ENCODE measurements around the gene L1CAM.
A peak's percentile ranks its signal among the peaks of the same experiment; 100 is the strongest.

Gene L1CAM

GRCh38 chrX:153903238-153903980 lies 17.4 kb upstream of the L1CAM start:
- no peak for DNase-seq

DNA sequence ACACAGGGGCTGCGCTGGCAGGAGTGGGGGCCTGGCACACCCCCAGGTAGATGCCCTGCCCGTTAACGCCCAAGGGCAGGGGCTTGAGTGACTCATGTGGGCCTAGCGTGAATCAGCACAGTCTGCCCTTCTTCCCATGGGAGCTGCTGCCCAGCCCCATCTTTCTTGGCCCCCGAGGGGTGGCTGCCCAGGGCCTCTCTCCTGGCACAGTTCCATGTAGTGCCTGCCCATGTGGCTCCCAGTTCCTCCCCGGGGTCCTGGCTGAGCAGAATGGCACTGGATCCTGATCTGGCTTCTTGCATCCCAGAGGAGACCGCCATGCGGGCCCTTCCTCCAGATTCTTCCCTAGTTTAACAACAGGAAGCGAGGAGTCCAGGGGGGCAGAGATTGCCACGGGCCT lies 16.4 kb upstream of the L1CAM start:
- DNase-seq = no peak

DNA sequence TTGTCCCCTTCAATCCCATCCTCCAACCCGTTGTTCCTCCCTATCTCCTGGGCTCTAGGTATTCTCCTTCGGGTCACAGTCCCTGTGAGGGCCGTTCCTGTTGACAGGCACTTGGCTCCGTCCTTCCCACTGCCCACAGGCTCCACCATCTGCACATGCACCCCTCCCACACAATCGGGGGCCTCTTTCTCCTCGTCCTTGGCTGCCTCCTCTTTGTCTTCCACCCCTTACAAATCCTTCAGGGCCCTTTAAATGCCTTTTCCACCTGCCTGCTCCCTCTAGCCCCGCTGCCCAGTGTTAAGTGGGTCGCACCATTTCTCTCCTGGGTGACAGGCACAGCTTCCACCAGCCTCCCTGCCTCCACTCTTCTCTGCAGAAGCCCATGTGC lies 15.8 kb upstream of the L1CAM start:
- no peak for DNase-seq

GRCh38 chrX:153900831-153901752 lies 15.1 kb upstream of the L1CAM start:
- peak; percentile 35 to 68 for DNase-seq

DNA sequence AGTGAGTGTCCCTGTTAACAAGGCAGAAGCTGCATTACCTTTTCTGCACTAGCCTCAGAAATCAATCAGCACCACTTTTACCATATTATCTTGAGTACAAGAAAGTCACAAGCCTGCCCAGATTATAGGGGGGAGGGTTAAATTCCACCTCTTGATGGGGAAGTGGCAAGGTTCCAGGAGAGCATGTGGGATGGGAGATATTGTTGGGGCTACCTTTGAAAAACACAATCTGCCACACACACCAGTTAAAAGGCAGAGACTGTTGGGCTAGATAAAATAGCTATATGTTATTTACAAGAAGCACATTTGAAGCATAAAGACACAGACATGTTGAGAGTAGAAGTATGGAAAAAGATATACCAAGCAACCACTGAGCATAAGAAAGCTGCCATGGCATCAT lies 11.9 kb upstream of the L1CAM start:
- DNase-seq = no peak

DNA sequence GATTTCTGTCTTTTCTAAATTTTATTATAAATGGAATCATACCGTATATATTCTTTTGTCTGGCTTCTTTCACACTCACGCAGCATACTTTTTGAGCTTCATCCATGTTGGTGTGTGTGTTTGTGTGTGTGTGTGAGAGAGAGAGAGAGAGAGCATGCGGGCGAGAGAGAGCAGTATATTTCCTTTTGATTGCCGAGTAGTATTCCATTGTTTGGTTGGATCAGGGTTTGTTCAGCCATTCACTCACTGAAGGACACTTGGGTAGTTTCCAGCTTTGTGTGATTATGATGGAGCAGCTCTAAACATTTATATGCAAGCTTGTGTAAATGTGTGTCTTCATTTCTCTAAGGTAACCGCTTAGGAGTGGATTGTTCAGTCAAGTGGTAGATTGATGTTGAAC lies 3.1 kb upstream of the L1CAM start:
- no peak for DNase-seq

GRCh38 chrX:153888344-153888743 lies 2.4 kb upstream of the L1CAM start:
- DNase-seq = no peak

DNA sequence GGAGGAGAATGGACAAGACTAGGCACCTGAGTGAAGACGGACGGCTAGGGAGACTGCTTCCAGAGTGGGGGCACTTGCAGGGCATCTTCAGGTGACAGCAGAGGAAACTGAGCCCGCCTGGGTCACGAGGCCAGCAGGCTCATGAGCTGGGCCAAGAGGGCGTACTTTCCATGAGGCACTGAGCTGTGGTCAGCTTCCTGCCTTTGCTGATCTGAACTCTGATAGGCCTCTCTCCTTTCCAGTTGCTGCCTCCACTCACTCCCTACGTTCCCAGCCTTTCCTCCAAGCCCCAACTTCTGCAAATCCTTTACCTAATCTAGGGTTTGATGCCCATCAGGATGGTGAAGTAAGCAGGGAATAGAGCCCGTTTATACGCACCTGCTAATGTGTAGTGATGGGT lies 1.4 kb upstream of the L1CAM start:
- no peak for DNase-seq

- no peak for DNase-seq
Observed at GRCh38 chrX:153886915-153887314, 942 bp upstream of the L1CAM start.

DNA sequence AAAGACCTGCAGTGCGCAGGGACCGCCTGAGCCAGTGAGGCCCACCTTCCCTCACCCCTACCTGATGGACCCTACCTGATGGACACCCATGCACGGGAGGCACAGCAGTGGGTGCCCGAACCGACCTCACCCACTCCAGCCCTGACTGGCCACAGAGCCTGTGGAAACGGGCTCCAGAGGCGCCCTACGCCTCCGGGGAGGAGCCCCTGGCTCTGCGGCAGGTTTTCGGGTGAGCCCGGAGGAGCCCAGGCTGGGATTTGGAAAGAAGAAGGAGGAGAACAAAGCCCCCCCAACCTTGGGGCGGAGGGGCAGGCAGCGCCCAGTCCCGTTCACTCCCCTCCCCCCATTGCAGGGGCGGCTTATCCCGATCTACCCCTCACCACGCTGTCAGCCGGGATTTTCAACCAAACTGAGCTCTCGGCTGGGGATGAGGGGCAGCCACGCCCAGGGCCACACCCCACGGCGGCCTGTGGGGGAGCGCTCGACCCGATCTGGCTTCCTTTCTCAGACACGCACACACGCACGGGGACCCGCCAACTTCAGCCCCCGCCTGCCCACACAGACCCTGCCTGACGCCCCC lies 675 bp downstream of the L1CAM start:
- no peak for DNase-seq

DNA sequence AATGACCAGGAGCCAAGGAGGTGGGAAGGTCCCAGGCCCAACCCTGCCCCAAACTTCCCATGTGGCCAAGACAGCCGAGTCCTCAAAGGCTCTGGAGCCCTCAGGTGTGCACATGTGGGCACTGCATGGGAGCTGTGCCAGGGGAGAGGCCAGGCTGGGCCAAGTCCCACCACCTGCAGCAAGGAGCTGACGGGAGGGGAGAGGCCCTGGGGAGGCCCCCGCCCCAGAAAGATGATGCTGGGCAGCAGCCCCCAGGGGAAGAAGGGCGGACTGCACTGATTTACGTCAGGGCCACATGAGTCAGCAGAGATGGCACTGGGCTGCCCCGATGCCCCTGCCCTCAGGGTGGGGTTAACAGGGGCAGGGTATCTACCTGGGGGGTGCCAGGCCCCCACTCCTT lies 1.4 kb downstream of the L1CAM start:
- no peak for DNase-seq

GRCh38 chrX:153884136-153884535 lies 1.8 kb downstream of the L1CAM start:
- no peak for DNase-seq

- no peak for DNase-seq
Observed at GRCh38 chrX:153883163-153883843, 2.7 kb downstream of the L1CAM start.

GRCh38 chrX:153882557-153882956 lies 3.4 kb downstream of the L1CAM start:
- DNase-seq = no peak

- DNase-seq = no peak
Observed at GRCh38 chrX:153882086-153882498, 3.9 kb downstream of the L1CAM start.

DNA sequence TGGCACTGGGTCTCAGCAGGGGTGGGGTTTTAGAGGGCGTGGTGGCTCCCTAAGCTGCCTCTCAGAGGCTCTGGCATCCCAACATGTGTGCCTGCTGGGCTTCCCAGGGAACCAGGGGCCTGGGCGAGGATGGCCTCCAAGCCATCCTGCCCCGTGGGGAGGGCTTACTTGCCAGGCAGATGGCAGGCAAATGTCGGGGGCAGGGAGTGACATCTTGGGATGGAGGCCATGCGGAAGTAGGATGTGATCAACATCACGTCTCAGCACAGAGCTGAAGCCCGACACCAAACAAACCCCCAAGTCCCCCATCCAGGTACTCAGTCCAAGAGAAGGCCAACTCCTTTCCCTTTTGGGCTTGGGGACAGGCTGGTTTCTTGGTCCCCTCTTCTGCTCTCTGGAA lies 4.7 kb downstream of the L1CAM start:
- no peak for DNase-seq

GRCh38 chrX:153880440-153880815 lies 5.5 kb downstream of the L1CAM start:
- no peak for DNase-seq

- no peak for DNase-seq
Observed at GRCh38 chrX:153879741-153880439, 6.1 kb downstream of the L1CAM start.

DNA sequence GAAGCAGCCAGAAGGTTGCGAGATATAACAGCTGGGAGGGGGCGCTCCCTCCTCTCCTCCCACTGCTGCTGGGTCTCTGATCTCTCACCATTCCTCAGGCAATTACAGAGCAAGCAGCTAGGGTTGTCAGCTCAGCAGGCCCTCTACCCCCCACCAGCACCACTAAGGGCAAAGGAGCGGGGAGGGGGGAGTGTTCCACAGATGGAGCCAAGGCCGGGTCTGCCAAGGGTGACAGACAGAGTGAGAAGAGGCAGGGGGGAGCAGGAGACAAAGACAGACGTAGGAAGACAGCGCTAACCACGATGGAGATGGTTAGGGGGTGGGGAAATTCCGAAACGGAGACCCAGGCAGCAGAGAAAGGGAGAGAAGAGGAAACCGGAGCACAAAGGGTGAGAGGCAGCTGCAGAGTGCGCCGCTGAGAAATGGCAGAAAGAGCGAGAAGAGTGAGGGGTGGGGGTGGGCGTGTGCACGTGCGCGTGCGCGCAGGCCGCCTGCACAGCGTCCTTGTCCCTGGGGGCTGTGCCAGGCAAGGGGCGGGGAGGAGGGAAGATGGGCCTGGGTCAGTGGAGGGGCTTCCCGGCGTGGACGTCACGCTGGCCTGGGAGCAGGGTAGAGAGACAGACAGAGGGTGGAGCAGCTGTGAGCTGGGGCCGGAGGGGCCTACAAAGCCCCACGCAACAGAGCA lies 6.9 kb downstream of the L1CAM start:
- DNase-seq = peak in 1 of 2 experiments; percentile 36

DNA sequence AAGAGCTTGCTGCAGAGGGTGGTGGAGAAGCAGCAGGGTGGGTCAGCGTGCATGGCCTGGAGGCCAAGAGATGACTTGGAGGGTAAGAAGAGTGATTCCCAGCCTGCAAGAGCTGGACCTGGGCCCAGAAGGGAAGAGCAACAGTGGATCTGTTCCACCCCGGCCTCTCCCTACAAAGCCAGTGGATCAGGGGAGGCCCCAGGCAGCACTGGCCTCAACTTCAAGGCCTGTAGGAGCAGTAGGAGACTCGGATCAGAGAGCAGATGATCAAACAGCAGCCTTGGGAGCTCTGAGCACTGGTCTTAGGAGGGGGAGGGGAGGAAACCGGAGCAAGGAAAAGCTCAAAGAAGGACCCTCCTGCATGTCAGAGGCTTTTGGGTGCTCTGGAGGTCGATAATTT lies 7.6 kb downstream of the L1CAM start:
- no peak for DNase-seq

- no peak for DNase-seq
Observed at GRCh38 chrX:153877571-153878261, 8.3 kb downstream of the L1CAM start.
